GM21526 (cell line): ENCODE data around the gene YIPF2.
"Not testable (repeated sequence)": the region's sequence is repeated elsewhere in the genome, so short reads cannot be mapped to it uniquely, and the experiment has no call there.

Experiments used
- ATAC-seq: cut with Tn5 transposase; IDR thresholded peaks from one replicate; pipeline ENCODE4 v1.9.1; 2021; ENCODE audit warnings: moderate library complexity; ENCODE audit not compliant: unreplicated experiment, low FRiP score

Gene YIPF2

GRCh38 chr19:10881403-10882107 is 46.9 kb downstream of the YIPF2 start:
- ATAC-seq, result no peak

- ATAC-seq, result no peak
Observed at GRCh38 chr19:10878253-10878652, 50.2 kb downstream of the YIPF2 start.

GRCh38 chr19:10877608-10878007 is 50.8 kb downstream of the YIPF2 start:
- not testable (repeated sequence) for ATAC-seq

GRCh38 chr19:10876459-10877240 is 51.8 kb downstream of the YIPF2 start:
- ATAC-seq, result no peak

GRCh38 chr19:10874024-10874423 is 54.4 kb downstream of the YIPF2 start:
- ATAC-seq, result no peak

- ATAC-seq, result no peak
Observed at GRCh38 chr19:10872546-10873107, 55.8 kb downstream of the YIPF2 start.
